ENCODE results near the gene MLLT3. TPM values are rescaled to one million over a fixed set of nuclear protein-coding genes. Genes with fewer than 3 reads are reported as not detected.

MLLT3 gene
- total and polyA plus RNA-seq, 2 of the 8 experiments (the other 6 are each of a cell fraction or from before 2014, with no cell fraction given), result 5.9 to 9.6 TPM

DNA sequence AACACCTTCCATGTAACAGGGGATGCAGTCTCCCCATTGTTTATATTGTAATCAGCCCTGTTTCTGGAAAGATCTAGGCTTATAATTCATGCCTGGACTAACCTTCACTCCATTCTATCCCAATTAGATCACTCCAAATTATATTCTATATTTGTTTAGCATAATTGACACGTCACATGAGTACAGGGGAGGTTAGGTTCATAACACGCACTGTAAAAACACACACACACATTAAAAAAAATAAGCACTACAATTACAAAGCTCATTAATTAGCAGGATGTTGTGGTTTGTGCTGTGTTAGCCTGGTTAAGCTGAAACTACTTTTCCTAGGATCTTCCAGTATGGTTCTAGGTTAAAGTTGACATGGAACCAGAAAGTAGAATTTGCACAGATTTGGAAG is 126.0 kb downstream of the MLLT3 start:
- Histone ChIP-seq H2BK5ac (ENCODE audit: low read depth, low read length) (no peak overlapping the region), H3K18ac (ENCODE audit: extremely low read depth, low read length) (no peak overlapping the region), H2AFZ (ENCODE audit: low read length) (no peak overlapping the region), H3K23ac (ENCODE audit: insufficient read length) (no peak overlapping the region), H3K4me3 (ENCODE audit: extremely low read depth in 1 of 4, insufficient read depth in 2 of 4, low read depth in 3 of 4, low read length in 4 of 4) (no peak overlapping the region), H2BK15ac (ENCODE audit: low read length) (no peak overlapping the region), H4K20me1 (replicated peaks in 1 of 2; ENCODE audit: control insufficient read depth in 1 of 2, insufficient read depth in 2 of 2, low read length in 2 of 2) (no peaks in the 10 kb centered on the region), H2BK20ac (ENCODE audit: low read length) (no peak overlapping the region), H2BK120ac (replicated peaks; ENCODE audit: low read depth, low read length) (no peak overlapping the region), H3K4me2 (ENCODE audit: insufficient read depth in 1 of 2, low read depth in 2 of 2, low read length in 2 of 2) (no peak overlapping the region), H4K91ac (replicated peaks; ENCODE audit: insufficient read length, low read length) (no peak overlapping the region), H3K36me3 (ENCODE audit: control insufficient read depth in 2 of 4, insufficient read depth in 4 of 4, low read length in 3 of 4) (no peaks in the 10 kb centered on the region), H3K9me3 (ENCODE audit: insufficient read depth in 2 of 2, low read depth in 1 of 2, low read length in 1 of 2) (no peaks in the 10 kb centered on the region), H2AK5ac (ENCODE audit: low read depth, low read length) (no peak overlapping the region), H3K27ac (ENCODE audit: low read depth, low read length) (no peak overlapping the region), H3K4ac (replicated peaks; ENCODE audit: insufficient read length, low read depth, low read length) (no peak overlapping the region), H3K9ac (replicated peaks in 1 of 4; ENCODE audit: extremely low read depth in 1 of 4, low read depth in 3 of 4, low read length in 3 of 4) (no peak overlapping the region), H4K5ac (ENCODE audit: insufficient read length, low read depth, low read length) (no peak overlapping the region), H2BK12ac (ENCODE audit: low read depth, low read length) (no peak overlapping the region), H3K56ac (replicated peaks; ENCODE audit: insufficient read length, low read depth, low read length) (no peak overlapping the region), H3K23me2 (ENCODE audit: low read depth, low read length) (no peaks in the 10 kb centered on the region), H3K4me1 (replicated peaks in 1 of 4; ENCODE audit: control insufficient read depth in 3 of 4, insufficient read depth in 4 of 4, low read length in 3 of 4) (peaks cover 0 to 3% (median 0%) of the 10 kb centered on the region in 4 experiments; a peak in 1 of 7 replicates), H3K79me2 (ENCODE audit: control insufficient read depth in 1 of 2, insufficient read depth in 2 of 2, low read length in 2 of 2) (no peaks in the 10 kb centered on the region), H3K27me3 (replicated peaks in 1 of 4; ENCODE audit: control insufficient read depth in 3 of 4, extremely low read depth in 1 of 4, insufficient read depth in 3 of 4, low read length in 3 of 4) (no peaks in the 10 kb centered on the region), H3K14ac (ENCODE audit: insufficient read length) (no peak overlapping the region), H4K8ac (ENCODE audit: extremely low read depth, insufficient read depth, low read length) (no peak overlapping the region), H3K79me1 (ENCODE audit: low read depth, low read length) (no peaks in the 10 kb centered on the region)
- CTCF ChIA-PET (ENCODE audit: partially characterized antibody), result no interaction called here
- POLR2A ChIA-PET (ENCODE audit: partially characterized antibody), result no interaction called here
- FAIRE-seq (no peak), DNase-seq (ENCODE audit: low read depth in 1 of 2, low spot score in 2 of 2) (no peak)
- TF ChIP-seq SUZ12 (IDR thresholded peaks at IDR 0.05; ENCODE audit: low read length) (no peak), KDM1A (IDR thresholded peaks at IDR 0.05; ENCODE audit: borderline replicate concordance, low read length) (no peak), MAFK (IDR thresholded peaks at IDR 0.05; ENCODE audit: low read depth, low read length) (no peak), EP300 (IDR thresholded peaks at IDR 0.05; ENCODE audit: borderline replicate concordance in 1 of 2, low read depth in 2 of 2, low read length in 2 of 2) (no peak), POLR2AphosphoS5 (IDR thresholded peaks at IDR 0.05; ENCODE audit: low read depth, low read length) (no peak), GTF2F1 (IDR thresholded peaks at IDR 0.05; ENCODE audit: borderline replicate concordance, low read depth, low read length) (no peak), EZH2 (IDR thresholded peaks at IDR 0.05; ENCODE audit: low read depth, low read length, severe bottlenecking) (no peak), RAD21 (IDR thresholded peaks at IDR 0.05 in 1 of 2, conservative IDR thresholded peaks at IDR 0.05 in 1 of 2; ENCODE audit: low read depth in 2 of 2, low read length in 2 of 2) (no peak)
- 87% methylated on average over 2 of the region's 2 CpGs; no CpG with 5 or more reads in 1 of the 2 experiments for WGBS, 2 experiments (ENCODE audit: extremely low coverage in 1 of 2, insufficient coverage in 1 of 2, insufficient read length in 1 of 2, insufficient replicate concordance in 2 of 2, low coverage in 1 of 2, low lambda C conversion rate in 2 of 2, missing lambda C conversion rate in 1 of 2)

Data from H1 (cell line).